Ammon's horn (tissue), 1 donor: ENCODE measurements around the gene DST.
A peak's percentile ranks its signal among the peaks of the same experiment; 100 is the strongest.
"Not testable (repeated sequence)": the region's sequence is repeated elsewhere in the genome, so short reads cannot be mapped to it uniquely, and the experiment has no call there.

ENCODE experiments used
- DNase-seq: peaks from one replicate; pipeline ENCODE4 v3.0.0-alpha.2; 2016; ENCODE audit warnings: low spot score

The DST gene

GRCh38 chr6:56570413-56571359, 72.0 kb downstream of the DST start:
- DNase-seq = peak; percentile 32

GRCh38 chr6:56567501-56567900, 75.2 kb downstream of the DST start:
- DNase-seq = no peak

GRCh38 chr6:56562730-56563129, 80.0 kb downstream of the DST start:
- not testable (repeated sequence) for DNase-seq

GRCh38 chr6:56556751-56557540, 85.7 kb downstream of the DST start:
- DNase-seq = no peak

GRCh38 chr6:56555438-56555872, 87.2 kb downstream of the DST start:
- DNase-seq = no peak

GRCh38 chr6:56552187-56553130, 90.2 kb downstream of the DST start:
- no peak for DNase-seq

GRCh38 chr6:56551409-56552120, 91.1 kb downstream of the DST start:
- no peak for DNase-seq

GRCh38 chr6:56550301-56550700, 92.4 kb downstream of the DST start:
- DNase-seq = no peak

- DNase-seq = no peak
These were observed 93.7 kb downstream of the DST start for GRCh38 chr6:56549014-56549413.

- no peak for DNase-seq
These were observed 95.0 kb downstream of the DST start for GRCh38 chr6:56547687-56548086.

GRCh38 chr6:56542364-56543331, 100.0 kb downstream of the DST start:
- DNase-seq = peak; percentile 91

GRCh38 chr6:56541741-56542360, 100.8 kb downstream of the DST start:
- DNase-seq = no peak

GRCh38 chr6:56541030-56541600, 101.6 kb downstream of the DST start:
- peak; percentile 43 for DNase-seq

- DNase-seq = no peak
These were observed 102.3 kb downstream of the DST start for GRCh38 chr6:56540232-56541029.

GRCh38 chr6:56539527-56540105, 103.1 kb downstream of the DST start:
- DNase-seq = no peak

GRCh38 chr6:56538851-56539250, 103.8 kb downstream of the DST start:
- no peak for DNase-seq

GRCh38 chr6:56537223-56537770, 105.4 kb downstream of the DST start:
- no peak for DNase-seq

GRCh38 chr6:56536536-56536935, 106.2 kb downstream of the DST start:
- no peak for DNase-seq
